Neural crest cell (in vitro differentiated cells): ENCODE results near the gene CHMP6. TPM values are rescaled to one million over a fixed set of nuclear protein-coding genes. Genes with fewer than 3 reads are reported as not detected.

Experiments used
- DNase-seq: peaks from one replicate; pipeline ENCODE4 v3.0.0; 2021; ENCODE audit warnings: low read depth, mixed read lengths, low spot score
- H3K27ac Mint-ChIP-seq: one replicate; pipeline ENCODE4 v1.8.0; 2021; ENCODE audit warnings: mild to moderate bottlenecking, mixed read lengths; ENCODE audit not compliant: unreplicated experiment
- H3K27me3 Mint-ChIP-seq: 2 replicates; pipeline ENCODE4 v1.8.0; 2021; ENCODE audit warnings: low read depth, mild to moderate bottlenecking, mixed read lengths
- H3K36me3 Mint-ChIP-seq: 2 replicates; pipeline ENCODE4 v1.8.0; 2021; ENCODE audit warnings: low read depth, mild to moderate bottlenecking, mixed read lengths
- H3K4me1 Mint-ChIP-seq: 2 replicates; pipeline ENCODE4 v1.8.0; 2021; ENCODE audit warnings: mixed read lengths
- H3K4me3 Mint-ChIP-seq: one replicate; pipeline ENCODE4 v1.8.0; 2021; ENCODE audit warnings: mild to moderate bottlenecking, mixed read lengths
- H3K9me3 Mint-ChIP-seq: 2 replicates; pipeline ENCODE4 v1.8.0; 2021; ENCODE audit warnings: mixed read lengths
- total RNA-seq: library from RNA; stranded (reverse); gene quantifications from 2 replicates; pipeline ENCODE4 v1.2.1, GENCODE V29; 2021
- TF ChIP-seq, protein P1 (sequence below): fragments of 200-600 bp; sonication (generic); conservative IDR thresholded peaks from 2 replicates; pipeline ENCODE4 v1.5.0; 2021; ENCODE audit warnings: antibody characterized with exemption, mild to moderate bottlenecking

CHMP6 gene
- total RNA-seq, 1 donor from 2014 or later: 32.7 TPM

DNA sequence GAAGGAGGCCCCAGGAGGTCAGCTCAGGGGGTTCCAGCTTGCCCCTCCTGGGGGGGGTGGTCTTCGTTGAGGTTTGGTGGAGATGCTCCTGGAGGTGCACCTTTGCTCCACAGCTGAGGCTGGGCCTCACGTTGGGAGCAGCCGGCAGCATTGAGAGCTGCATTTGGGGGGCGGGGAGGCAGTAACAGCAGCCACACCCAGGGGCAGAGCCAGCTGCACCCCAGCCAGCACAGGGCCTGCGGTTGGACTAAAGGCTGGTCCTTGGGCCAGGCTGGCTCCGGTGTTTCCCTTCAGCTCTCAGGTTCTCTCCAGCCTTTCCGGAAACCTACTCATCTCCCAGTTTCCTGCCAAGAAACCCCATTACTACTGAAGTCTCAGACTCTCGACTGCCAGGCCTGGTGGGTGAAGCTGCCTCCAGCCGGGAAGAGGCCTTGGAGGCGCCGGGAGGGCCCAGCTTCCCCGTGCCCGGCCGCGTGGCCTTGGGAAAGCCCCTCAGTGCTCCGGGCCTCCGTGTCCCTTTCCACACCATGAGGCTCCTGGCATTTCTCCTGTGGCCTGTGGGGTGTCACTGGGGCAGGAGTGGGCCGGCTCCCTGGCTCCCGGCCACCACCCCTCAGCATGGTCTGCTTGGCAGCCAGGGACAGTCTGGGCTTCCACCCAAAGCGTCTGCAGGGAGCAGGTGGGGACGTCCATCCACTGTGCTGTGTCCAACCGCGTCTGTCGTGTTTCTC is 29.3 kb downstream of the CHMP6 start:
- H3K36me3 Mint-ChIP-seq: no peaks in the 10 kb centered on the region
- DNase-seq: no peak
- H3K27me3 Mint-ChIP-seq: peaks cover 4% of the 10 kb centered on the region
- no peak overlapping the region for H3K4me3 Mint-ChIP-seq
- H3K27ac Mint-ChIP-seq: no peak overlapping the region
- TF ChIP-seq, protein P1, sequence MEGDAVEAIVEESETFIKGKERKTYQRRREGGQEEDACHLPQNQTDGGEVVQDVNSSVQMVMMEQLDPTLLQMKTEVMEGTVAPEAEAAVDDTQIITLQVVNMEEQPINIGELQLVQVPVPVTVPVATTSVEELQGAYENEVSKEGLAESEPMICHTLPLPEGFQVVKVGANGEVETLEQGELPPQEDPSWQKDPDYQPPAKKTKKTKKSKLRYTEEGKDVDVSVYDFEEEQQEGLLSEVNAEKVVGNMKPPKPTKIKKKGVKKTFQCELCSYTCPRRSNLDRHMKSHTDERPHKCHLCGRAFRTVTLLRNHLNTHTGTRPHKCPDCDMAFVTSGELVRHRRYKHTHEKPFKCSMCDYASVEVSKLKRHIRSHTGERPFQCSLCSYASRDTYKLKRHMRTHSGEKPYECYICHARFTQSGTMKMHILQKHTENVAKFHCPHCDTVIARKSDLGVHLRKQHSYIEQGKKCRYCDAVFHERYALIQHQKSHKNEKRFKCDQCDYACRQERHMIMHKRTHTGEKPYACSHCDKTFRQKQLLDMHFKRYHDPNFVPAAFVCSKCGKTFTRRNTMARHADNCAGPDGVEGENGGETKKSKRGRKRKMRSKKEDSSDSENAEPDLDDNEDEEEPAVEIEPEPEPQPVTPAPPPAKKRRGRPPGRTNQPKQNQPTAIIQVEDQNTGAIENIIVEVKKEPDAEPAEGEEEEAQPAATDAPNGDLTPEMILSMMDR: no peak
- H3K9me3 Mint-ChIP-seq: peaks cover 4% of the 10 kb centered on the region
- H3K4me1 Mint-ChIP-seq: peaks cover 31% of the 10 kb centered on the region

GRCh38 chr17:81021531-81022343 is 30.1 kb downstream of the CHMP6 start:
- peak overlapping the region; percentile 51 for H3K4me3 Mint-ChIP-seq
- H3K4me1 Mint-ChIP-seq: peaks cover 35% of the 10 kb centered on the region
- peaks cover 4% of the 10 kb centered on the region for H3K27me3 Mint-ChIP-seq
- no peaks in the 10 kb centered on the region for H3K36me3 Mint-ChIP-seq
- no peak overlapping the region for H3K27ac Mint-ChIP-seq
- no peak for DNase-seq
- TF ChIP-seq, protein P1: no peak
- H3K9me3 Mint-ChIP-seq: peaks cover 3% of the 10 kb centered on the region

- Mint-ChIP-seq H3K4me1 (peaks cover 37% of the 10 kb centered on the region), H3K27me3 (peaks cover 9% of the 10 kb centered on the region), H3K9me3 (no peaks in the 10 kb centered on the region), H3K27ac (no peak overlapping the region), H3K36me3 (no peaks in the 10 kb centered on the region), H3K4me3 (peak overlapping the region; percentile 51)
- no peak for DNase-seq
- TF ChIP-seq, protein P1: no peak
Observed at GRCh38 chr17:81022344-81022676, 30.7 kb downstream of the CHMP6 start.

DNA sequence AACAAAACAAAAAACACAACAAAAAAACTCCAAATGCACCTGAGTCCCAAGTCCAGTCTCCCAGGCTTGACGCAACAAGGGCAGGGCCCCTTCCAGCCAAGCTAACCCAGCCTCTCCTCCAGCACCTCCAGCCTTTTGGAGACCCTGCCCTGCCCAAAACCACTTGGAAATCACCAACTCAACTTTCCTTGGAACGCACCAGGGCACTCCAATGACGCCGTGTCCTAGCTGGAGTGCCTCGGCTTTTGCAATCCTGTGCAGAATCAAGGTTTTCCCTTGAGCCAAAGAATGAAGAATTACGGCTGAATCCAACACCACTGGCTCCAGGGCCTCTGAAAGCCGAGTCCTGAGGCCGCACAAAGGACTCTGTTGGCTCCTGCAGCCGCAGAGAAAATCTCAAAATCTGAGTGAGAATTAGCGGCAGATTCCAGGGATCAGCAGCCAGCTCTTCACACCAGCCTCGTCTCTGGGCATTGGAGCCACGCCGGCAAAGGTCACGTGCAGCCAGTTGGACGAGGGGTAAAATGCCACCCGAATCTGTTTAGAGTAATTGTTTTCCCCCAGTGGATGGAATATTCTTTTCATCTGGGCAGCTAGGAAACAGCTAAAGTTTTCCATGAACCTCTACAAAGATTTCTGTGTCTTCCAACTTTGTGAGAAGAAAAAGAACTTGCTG is 33.6 kb downstream of the CHMP6 start:
- Mint-ChIP-seq H3K36me3 (no peaks in the 10 kb centered on the region), H3K27ac (no peak overlapping the region), H3K4me3 (peak overlapping the region; percentile 41), H3K4me1 (peaks cover 17% of the 10 kb centered on the region), H3K27me3 (peaks cover 9% of the 10 kb centered on the region), H3K9me3 (no peaks in the 10 kb centered on the region)
- TF ChIP-seq, protein P1: no peak
- no peak for DNase-seq

DNA sequence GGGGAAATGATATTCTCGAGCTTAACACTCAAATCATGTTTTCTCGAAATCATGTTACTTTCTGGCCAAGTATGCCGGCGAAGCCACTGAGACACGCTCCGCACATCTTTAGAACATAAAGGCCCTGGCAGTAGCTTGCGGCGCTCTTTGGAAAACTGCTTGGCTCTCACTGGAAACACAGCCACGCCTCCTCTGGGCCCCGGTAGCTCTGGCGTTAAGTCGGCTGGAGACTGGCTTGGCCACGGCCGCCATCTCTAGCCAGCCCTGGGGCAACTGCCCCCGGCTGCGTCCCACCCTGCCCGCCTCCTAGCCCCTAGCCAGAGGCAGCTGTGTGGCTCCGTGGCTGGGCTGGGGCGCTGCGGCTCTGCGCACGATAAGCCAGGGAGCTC is 34.1 kb downstream of the CHMP6 start:
- no peaks in the 10 kb centered on the region for H3K9me3 Mint-ChIP-seq
- H3K27me3 Mint-ChIP-seq: peaks cover 9% of the 10 kb centered on the region
- no peak overlapping the region for H3K27ac Mint-ChIP-seq
- H3K4me1 Mint-ChIP-seq: peaks cover 17% of the 10 kb centered on the region
- TF ChIP-seq, protein P1: no peak
- no peaks in the 10 kb centered on the region for H3K36me3 Mint-ChIP-seq
- H3K4me3 Mint-ChIP-seq: no peak overlapping the region
- no peak for DNase-seq
